Mammary epithelial cell (primary cell): ENCODE results near the gene TIMM21.
A peak's percentile ranks its signal among the peaks of the same experiment; 100 is the strongest.

ENCODE experiments used
- CTCF ChIP-seq, 2 donors: IDR thresholded peaks in 1 of 2; conservative IDR thresholded peaks in 1 of 2; 2 replicates each; pipeline ENCODE4 v1.5.1; 2011 to 2012; ENCODE audit warnings: inconsistent platforms in 2 of 2, low read length in 2 of 2, mild to moderate bottlenecking in 2 of 2, control low read depth in 1 of 2, low read depth in 1 of 2; ENCODE audit not compliant: insufficient read depth in 1 of 2; ENCODE audit errors: extremely low read depth in 1 of 2
- EZH2 ChIP-seq: IDR thresholded peaks from 2 replicates; pipeline ENCODE4 v1.6.1; 2012; ENCODE audit warnings: low read length, inconsistent platforms, borderline replicate concordance

- TF ChIP-seq CTCF (conservative IDR thresholded peaks at IDR 0.05 in 1 of 2, IDR thresholded peaks at IDR 0.05 in 1 of 2; ENCODE audit: extremely low read depth in 1 of 2, insufficient read depth in 1 of 2, low read depth in 1 of 2, low read length in 2 of 2), result peak; percentile 74 to 88
- no peak for TF ChIP-seq EZH2
Observed at GRCh38 chr18:74196220-74197119, 48.1 kb downstream of the TIMM21 start.
